Measurements from ENCODE around the gene CDHR3.

Gene CDHR3

DNA sequence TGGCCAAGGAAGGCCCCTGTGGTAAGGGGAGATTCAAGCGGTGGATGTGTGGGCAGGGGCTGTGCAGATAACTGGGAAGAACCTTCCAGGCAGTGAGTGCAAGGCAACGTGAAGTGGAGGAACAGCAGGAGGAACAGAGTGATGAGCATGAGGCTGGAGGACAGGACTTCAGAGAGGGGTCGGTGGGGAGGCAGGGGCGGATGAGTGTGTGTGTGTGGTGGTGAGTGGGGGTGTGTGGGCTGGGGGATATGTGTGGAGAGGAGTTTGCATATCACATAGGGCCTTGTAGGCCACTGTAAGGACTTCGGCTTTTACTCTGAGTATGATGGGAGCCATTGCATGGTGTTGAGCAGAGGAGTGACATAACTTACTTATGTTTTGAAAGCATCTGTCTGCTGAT lies 75.2 kb downstream of the CDHR3 start:
- no peak overlapping the region for H3K27ac ChIP-seq
- TF ChIP-seq, protein P1, sequence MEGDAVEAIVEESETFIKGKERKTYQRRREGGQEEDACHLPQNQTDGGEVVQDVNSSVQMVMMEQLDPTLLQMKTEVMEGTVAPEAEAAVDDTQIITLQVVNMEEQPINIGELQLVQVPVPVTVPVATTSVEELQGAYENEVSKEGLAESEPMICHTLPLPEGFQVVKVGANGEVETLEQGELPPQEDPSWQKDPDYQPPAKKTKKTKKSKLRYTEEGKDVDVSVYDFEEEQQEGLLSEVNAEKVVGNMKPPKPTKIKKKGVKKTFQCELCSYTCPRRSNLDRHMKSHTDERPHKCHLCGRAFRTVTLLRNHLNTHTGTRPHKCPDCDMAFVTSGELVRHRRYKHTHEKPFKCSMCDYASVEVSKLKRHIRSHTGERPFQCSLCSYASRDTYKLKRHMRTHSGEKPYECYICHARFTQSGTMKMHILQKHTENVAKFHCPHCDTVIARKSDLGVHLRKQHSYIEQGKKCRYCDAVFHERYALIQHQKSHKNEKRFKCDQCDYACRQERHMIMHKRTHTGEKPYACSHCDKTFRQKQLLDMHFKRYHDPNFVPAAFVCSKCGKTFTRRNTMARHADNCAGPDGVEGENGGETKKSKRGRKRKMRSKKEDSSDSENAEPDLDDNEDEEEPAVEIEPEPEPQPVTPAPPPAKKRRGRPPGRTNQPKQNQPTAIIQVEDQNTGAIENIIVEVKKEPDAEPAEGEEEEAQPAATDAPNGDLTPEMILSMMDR (conservative IDR thresholded peaks at IDR 0.05) = no peak

DNA sequence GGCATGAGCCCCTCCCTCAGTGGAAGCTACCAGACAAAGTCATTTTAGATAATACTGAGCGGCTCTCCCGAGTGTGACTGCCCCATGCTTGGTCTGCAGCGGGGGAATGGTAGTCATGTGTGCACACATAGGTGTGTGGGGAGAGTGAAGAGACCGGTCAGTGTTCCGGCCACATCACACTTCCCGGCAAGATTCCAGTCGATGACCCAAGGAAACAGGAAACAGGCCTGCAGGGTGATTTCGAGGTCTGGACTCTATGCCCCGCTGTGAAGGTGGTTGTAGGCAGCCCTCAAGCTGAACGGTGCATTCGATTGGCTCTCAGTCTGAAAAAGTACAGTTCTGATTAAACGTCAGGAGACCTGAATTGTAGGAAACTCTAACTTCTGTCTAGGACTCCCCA lies 75.9 kb downstream of the CDHR3 start:
- TF ChIP-seq, protein P1 (conservative IDR thresholded peaks at IDR 0.05) = no peak
- no peak overlapping the region for H3K27ac ChIP-seq

DNA sequence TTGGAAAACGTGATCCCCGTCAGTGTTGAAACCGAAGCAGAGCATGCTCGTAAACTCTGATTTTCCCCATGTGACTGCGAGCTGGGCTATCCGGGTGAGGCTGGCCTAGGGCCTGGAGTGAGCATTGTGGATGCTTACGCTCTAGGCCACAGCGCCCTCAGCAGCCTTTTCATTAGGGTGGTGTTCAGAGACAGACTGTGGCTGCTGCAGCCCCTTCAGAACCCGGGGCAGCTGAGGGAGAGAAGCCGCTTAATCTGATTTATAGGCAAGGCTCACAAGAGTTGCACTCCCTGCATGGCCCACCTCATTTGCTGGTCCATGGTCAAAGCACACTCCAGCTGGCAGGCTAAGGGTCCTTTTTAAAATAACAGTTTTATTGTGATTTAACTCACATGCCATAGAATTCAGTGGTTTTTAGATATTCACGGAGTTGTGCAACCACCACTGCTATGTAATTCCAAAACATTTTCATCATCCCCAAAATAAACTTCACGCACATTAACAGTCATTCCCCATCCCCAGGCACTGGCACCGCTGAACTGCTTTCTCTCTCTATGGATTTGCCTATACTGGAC lies 76.5 kb downstream of the CDHR3 start:
- TF ChIP-seq, protein P1 (conservative IDR thresholded peaks at IDR 0.05) = no peak
- H3K27ac ChIP-seq = no peak overlapping the region

DNA sequence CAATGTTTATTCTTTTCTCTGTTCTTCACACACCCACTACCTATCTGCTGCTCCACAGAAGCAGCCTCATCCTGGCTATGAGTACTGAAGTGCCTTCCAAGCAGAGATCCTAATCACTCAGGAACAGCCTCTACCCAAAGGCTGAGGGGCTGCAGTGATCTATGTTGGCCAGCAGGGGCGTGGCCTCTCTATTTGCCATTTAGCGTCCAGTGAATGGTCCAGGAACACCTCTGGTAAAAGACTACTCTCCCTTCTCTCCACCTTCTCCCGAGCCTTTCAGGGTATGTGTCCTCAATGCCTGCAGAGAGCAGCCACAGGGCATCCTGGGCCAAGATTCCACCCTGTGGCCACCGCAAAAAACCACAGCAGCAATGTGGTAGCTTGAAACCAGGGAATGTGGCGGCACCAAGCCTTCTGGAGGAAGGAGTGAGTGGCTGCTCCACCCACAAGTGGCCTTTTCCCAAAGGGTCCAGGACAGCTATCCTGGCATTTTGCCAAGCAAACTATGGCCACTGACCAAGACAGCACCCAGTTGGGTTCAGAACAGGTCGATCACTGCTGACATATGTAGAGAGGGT lies 78.2 kb downstream of the CDHR3 start:
- H3K27ac ChIP-seq = no peak overlapping the region
- TF ChIP-seq, protein P1 (conservative IDR thresholded peaks at IDR 0.05) = peak; percentile 88

DNA sequence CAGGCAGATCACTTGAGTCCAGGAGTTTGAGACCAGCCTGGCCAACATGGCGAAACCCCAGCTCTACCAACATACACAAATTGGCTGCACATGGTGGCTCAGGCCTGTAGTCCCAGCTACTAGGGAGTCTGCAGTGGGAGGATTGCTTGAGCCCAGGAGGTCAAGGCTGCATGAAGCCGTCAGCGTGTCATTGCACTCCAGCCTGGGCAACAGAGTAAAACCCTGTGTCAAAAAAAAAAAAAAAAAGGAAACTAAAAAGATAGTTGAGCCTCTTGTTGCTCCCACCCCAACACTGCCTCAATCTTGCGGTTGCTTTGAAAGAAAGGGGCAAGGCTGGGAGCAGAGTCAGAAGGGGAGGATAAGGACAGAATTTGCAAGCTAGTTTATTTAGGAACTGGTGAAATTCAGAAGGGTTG lies 79.1 kb downstream of the CDHR3 start:
- H3K27ac ChIP-seq = no peak overlapping the region
- TF ChIP-seq, protein P1 (conservative IDR thresholded peaks at IDR 0.05) = no peak

DNA sequence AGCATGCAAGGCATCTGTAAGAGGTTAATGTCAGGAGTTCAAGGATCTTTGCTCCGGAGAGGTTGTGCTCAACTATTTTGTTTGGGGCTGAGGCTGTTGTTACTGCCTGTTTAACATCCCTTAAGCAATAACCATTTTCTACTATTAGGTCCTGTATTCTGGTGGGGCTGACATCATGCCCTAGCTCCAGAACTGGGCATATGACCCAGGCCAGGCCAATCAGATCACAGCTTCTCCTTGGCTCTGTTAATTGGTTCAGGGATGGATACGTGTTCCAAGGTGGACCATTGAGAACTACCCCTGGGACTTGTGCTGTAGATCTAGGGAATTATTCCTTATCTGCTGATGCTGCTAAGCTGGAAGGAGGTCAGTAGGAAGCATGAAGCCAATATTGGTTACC lies 82.1 kb downstream of the CDHR3 start:
- no peak overlapping the region for H3K27ac ChIP-seq
- TF ChIP-seq, protein P1 (conservative IDR thresholded peaks at IDR 0.05) = no peak

DNA sequence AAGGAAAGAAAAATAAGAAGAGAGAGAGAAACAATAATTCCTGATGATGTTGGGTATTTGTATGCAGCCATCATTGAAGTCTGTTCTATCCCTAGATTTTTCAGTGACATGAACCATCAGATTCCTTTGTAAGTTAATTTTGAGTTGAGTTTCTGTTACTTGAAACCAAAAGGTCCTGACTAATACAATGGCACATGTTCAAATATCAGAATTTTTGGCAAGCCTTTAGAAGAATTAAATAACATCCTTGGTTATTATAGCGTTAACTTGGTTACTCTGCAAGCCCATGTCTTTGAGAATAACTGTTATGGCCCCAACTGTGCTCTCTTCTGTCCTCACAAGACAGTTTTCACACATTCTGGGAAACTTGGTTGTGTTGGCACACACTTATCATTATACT lies 82.5 kb downstream of the CDHR3 start:
- TF ChIP-seq, protein P1 (conservative IDR thresholded peaks at IDR 0.05) = no peak
- no peak overlapping the region for H3K27ac ChIP-seq

Measured in VCaP (cell line).